ENCODE measurements around the gene RASSF8.

- peak in 1 of 6 experiments; percentile 10 for TF ChIP-seq CTCF (IDR thresholded peaks at IDR 0.05)
- peak in 2 of 4 donors; percentile 70 to 72 for TF ChIP-seq POLR2A (IDR thresholded peaks at IDR 0.05)
Observed at GRCh38 chr12:26125400-26126339, 167.2 kb downstream of the RASSF8 start.

Measured in esophagus squamous epithelium (tissue), 4 donors.